Astrocyte (in vitro differentiated cells and primary cell): ENCODE results near the gene ATP5IF1. TPM values are rescaled to one million over a fixed set of nuclear protein-coding genes. Genes with fewer than 3 reads are reported as not detected.

Experiments
- DNase-seq: peaks from one replicate; pipeline ENCODE4 v3.0.0-alpha.2; 2010; ENCODE audit warnings: low read depth
- FAIRE-seq: peaks from 2 replicates; lab custom pipeline; 2011; peaks lifted over from hg19 to GRCh38; lab: Jason Lieb, UNC
- H2AFZ ChIP-seq: 2 replicates; pipeline ENCODE4 v1.6.0; 2012; ENCODE audit warnings: low read depth, low read length, inconsistent platforms
- H3K27ac ChIP-seq: 2 replicates; pipeline ENCODE4 v1.5.1; 2011; ENCODE audit warnings: low read depth, low read length, inconsistent platforms
- H3K27me3 ChIP-seq: 2 replicates; pipeline ENCODE4 v1.6.0; 2011; ENCODE audit warnings: low read length, inconsistent platforms; ENCODE audit not compliant: insufficient read depth
- H3K36me3 ChIP-seq: 2 replicates; pipeline ENCODE4 v1.5.1; 2011; ENCODE audit warnings: low read length, inconsistent platforms; ENCODE audit not compliant: insufficient read depth
- H3K4me1 ChIP-seq: 2 replicates; pipeline ENCODE4 v1.5.1; 2011; ENCODE audit warnings: low read length, inconsistent platforms; ENCODE audit not compliant: insufficient read depth
- H3K4me2 ChIP-seq: 2 replicates; pipeline ENCODE4 v1.6.0; 2012; ENCODE audit warnings: low read length, inconsistent platforms
- H3K4me3 ChIP-seq: 2 replicates; pipeline ENCODE4 v1.5.1; 2011; ENCODE audit warnings: low read depth, mild to moderate bottlenecking, low read length, inconsistent platforms; ENCODE audit not compliant: insufficient read depth
- H3K79me2 ChIP-seq: 2 replicates; pipeline ENCODE4 v1.6.0; 2012; ENCODE audit warnings: mild to moderate bottlenecking, low read length, inconsistent platforms; ENCODE audit not compliant: insufficient read depth
- H3K9ac ChIP-seq: 2 replicates; pipeline ENCODE4 v1.6.0; 2012; ENCODE audit warnings: mild to moderate bottlenecking, low read length, inconsistent platforms
- H3K9me3 ChIP-seq: 2 replicates; pipeline ENCODE4 v1.5.1; 2012; ENCODE audit warnings: low read depth, mild to moderate bottlenecking, low read length, inconsistent platforms; ENCODE audit not compliant: insufficient read depth
- H4K20me1 ChIP-seq: 2 replicates; pipeline ENCODE4 v1.6.0; 2012; ENCODE audit warnings: low read length, inconsistent platforms; ENCODE audit not compliant: insufficient read depth
- H3K27ac Mint-ChIP-seq: one replicate; pipeline ENCODE4 v1.8.0; 2021; ENCODE audit warnings: mild to moderate bottlenecking, mixed read lengths; ENCODE audit not compliant: unreplicated experiment
- H3K27me3 Mint-ChIP-seq: one replicate; pipeline ENCODE4 v1.8.0; 2021; ENCODE audit warnings: low read depth, mixed read lengths; ENCODE audit not compliant: unreplicated experiment
- H3K36me3 Mint-ChIP-seq: one replicate; pipeline ENCODE4 v1.8.0; 2021; ENCODE audit warnings: low read depth, mixed read lengths; ENCODE audit not compliant: unreplicated experiment
- H3K4me1 Mint-ChIP-seq: one replicate; pipeline ENCODE4 v1.8.0; 2021; ENCODE audit warnings: low read depth, mixed read lengths; ENCODE audit not compliant: unreplicated experiment
- H3K4me3 Mint-ChIP-seq: one replicate; pipeline ENCODE4 v1.8.0; 2021; ENCODE audit warnings: mild to moderate bottlenecking, moderate library complexity, mixed read lengths; ENCODE audit not compliant: unreplicated experiment
- H3K9me3 Mint-ChIP-seq: one replicate; pipeline ENCODE4 v1.8.0; 2021; ENCODE audit warnings: mild to moderate bottlenecking, mixed read lengths; ENCODE audit not compliant: unreplicated experiment
- EZH2 ChIP-seq: IDR thresholded peaks from 2 replicates; pipeline ENCODE4 v1.6.1; 2012; ENCODE audit warnings: mild to moderate bottlenecking, low read length, inconsistent platforms; ENCODE audit not compliant: insufficient read depth
- total RNA-seq: library from RNA; stranded (reverse); gene quantifications from 2 replicates; pipeline ENCODE4 v1.2.1, GENCODE V29; 2021
- TF ChIP-seq, protein P1 (sequence below): IDR thresholded peaks from 2 replicates; pipeline ENCODE4 v1.5.1; 2011; ENCODE audit warnings: low read depth, mild to moderate bottlenecking, inconsistent platforms, low read length, moderate library complexity; ENCODE audit not compliant: insufficient read depth

The ATP5IF1 gene
- total RNA-seq, 1 donor from 2014 or later: 160 TPM

DNA sequence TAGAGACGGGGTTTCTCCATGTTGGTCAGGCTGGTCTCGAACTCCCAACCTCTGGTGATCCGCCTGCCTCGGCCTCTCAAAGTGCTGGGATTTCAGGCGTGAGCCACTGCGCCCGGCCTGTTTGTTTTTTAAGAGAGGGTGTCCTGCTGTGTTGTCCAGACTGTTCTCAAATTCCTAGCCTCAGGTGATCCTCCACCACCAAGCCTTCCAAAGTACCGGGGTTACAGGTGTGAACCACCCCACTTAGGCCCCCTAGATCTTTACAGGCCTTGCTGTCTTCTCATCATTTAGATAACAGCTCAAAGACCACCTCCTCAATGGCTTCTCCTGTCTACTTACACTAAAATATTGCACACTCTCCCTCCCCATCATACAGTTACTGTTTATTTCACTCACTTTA, 29.7 kb downstream of the ATP5IF1 start:
- Histone ChIP-seq H2AFZ (no peak overlapping the region), H3K9ac (no peak overlapping the region), H4K20me1 (peaks cover 93% of the 10 kb centered on the region), H3K9me3 (no peaks in the 10 kb centered on the region), H3K27ac (no peak overlapping the region), H3K4me3 (no peak overlapping the region), H3K27me3 (no peaks in the 10 kb centered on the region), H3K79me2 (peaks cover 84% of the 10 kb centered on the region), H3K4me2 (no peak overlapping the region), H3K4me1 (peaks cover 9% of the 10 kb centered on the region), H3K36me3 (no peaks in the 10 kb centered on the region)
- peaks cover 16% of the 10 kb centered on the region for H3K36me3 Mint-ChIP-seq
- H3K27me3 Mint-ChIP-seq: no peaks in the 10 kb centered on the region
- peaks cover 42% of the 10 kb centered on the region for H3K4me1 Mint-ChIP-seq
- TF ChIP-seq EZH2: no peak
- TF ChIP-seq, protein P1, sequence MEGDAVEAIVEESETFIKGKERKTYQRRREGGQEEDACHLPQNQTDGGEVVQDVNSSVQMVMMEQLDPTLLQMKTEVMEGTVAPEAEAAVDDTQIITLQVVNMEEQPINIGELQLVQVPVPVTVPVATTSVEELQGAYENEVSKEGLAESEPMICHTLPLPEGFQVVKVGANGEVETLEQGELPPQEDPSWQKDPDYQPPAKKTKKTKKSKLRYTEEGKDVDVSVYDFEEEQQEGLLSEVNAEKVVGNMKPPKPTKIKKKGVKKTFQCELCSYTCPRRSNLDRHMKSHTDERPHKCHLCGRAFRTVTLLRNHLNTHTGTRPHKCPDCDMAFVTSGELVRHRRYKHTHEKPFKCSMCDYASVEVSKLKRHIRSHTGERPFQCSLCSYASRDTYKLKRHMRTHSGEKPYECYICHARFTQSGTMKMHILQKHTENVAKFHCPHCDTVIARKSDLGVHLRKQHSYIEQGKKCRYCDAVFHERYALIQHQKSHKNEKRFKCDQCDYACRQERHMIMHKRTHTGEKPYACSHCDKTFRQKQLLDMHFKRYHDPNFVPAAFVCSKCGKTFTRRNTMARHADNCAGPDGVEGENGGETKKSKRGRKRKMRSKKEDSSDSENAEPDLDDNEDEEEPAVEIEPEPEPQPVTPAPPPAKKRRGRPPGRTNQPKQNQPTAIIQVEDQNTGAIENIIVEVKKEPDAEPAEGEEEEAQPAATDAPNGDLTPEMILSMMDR: no peak
- H3K4me3 Mint-ChIP-seq: peak overlapping the region; percentile 51
- no peak for DNase-seq
- peak overlapping the region; percentile 47 for H3K27ac Mint-ChIP-seq
- H3K9me3 Mint-ChIP-seq: no peaks in the 10 kb centered on the region
- no peak for FAIRE-seq

DNA sequence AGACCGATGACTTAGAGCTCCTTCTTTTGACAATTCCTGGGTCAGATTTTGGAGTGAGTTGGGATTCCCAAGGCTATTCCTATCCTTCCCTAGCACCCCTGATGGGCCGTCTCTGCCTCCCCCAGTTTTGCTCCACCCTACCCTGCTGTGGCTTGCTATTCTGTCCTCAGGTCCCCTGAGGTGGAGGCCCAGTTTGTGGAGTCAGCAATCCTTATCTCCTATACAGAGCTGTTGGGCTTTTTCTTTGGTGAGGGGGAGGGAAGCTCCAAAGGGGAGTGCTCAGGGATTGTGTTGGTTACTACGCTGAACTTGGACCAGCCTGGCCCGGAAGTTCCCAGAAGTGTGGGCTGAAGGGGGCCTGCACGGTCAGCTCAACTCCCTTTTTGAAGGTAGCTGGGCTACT, 31.0 kb downstream of the ATP5IF1 start:
- H3K4me3 Mint-ChIP-seq: no peak overlapping the region
- H3K9me3 Mint-ChIP-seq: no peaks in the 10 kb centered on the region
- no peaks in the 10 kb centered on the region for H3K9me3 ChIP-seq
- no peaks in the 10 kb centered on the region for H3K4me1 ChIP-seq
- no peak overlapping the region for H3K27ac Mint-ChIP-seq
- H2AFZ ChIP-seq: no peak overlapping the region
- H3K36me3 ChIP-seq: no peaks in the 10 kb centered on the region
- peaks cover 92% of the 10 kb centered on the region for H4K20me1 ChIP-seq
- FAIRE-seq (no peak), DNase-seq (no peak)
- peaks cover 76% of the 10 kb centered on the region for H3K79me2 ChIP-seq
- H3K36me3 Mint-ChIP-seq: peaks cover 15% of the 10 kb centered on the region
- TF ChIP-seq, protein P1: no peak
- TF ChIP-seq EZH2: no peak
- no peak overlapping the region for H3K4me3 ChIP-seq
- H3K4me2 ChIP-seq: no peak overlapping the region
- H3K27me3 Mint-ChIP-seq: no peaks in the 10 kb centered on the region
- peaks cover 38% of the 10 kb centered on the region for H3K4me1 Mint-ChIP-seq
- H3K27ac ChIP-seq: no peak overlapping the region
- H3K27me3 ChIP-seq: no peaks in the 10 kb centered on the region
- H3K9ac ChIP-seq: no peak overlapping the region

DNA sequence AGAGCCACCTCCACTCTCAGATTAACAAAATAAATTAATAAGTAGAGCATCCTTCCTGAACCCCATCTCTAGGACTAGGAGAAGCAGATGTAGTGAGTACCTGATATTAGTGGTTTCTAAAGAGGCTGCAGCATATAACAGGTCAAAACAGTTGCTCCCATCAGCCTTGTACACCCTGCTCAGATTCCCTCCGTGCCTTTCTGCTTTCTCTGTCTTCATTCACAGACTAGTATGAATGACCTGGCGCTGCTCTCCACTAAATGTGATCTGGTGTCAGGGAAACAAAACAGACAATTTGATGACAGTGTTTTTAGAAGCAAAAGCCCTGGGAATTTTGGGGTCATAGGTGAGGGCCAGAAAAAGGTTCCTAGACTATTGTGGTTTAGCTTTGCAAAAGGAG, 31.7 kb downstream of the ATP5IF1 start:
- Mint-ChIP-seq H3K4me1 (peaks cover 35% of the 10 kb centered on the region), H3K27ac (peak overlapping the region; percentile 3), H3K9me3 (no peaks in the 10 kb centered on the region), H3K36me3 (peaks cover 12% of the 10 kb centered on the region), H3K4me3 (peak overlapping the region; percentile 13), H3K27me3 (no peaks in the 10 kb centered on the region)
- H3K36me3 ChIP-seq: peaks cover under 1% of the 10 kb centered on the region
- DNase-seq (no peak), FAIRE-seq (no peak)
- H2AFZ ChIP-seq: no peak overlapping the region
- H3K4me1 ChIP-seq: no peaks in the 10 kb centered on the region
- peaks cover 92% of the 10 kb centered on the region for H4K20me1 ChIP-seq
- no peaks in the 10 kb centered on the region for H3K27me3 ChIP-seq
- H3K9ac ChIP-seq: no peak overlapping the region
- H3K79me2 ChIP-seq: peaks cover 69% of the 10 kb centered on the region
- TF ChIP-seq, protein P1: no peak
- no peak for TF ChIP-seq EZH2
- no peak overlapping the region for H3K4me3 ChIP-seq
- H3K9me3 ChIP-seq: no peaks in the 10 kb centered on the region
- H3K4me2 ChIP-seq: no peak overlapping the region
- no peak overlapping the region for H3K27ac ChIP-seq
